ENCODE measurements around the gene SPRED2. TPM values are rescaled to one million over a fixed set of nuclear protein-coding genes. Genes with fewer than 3 reads are reported as not detected.

Gene SPRED2
- total and polyA plus RNA-seq, 4 donors: 6.7 to 7.5 (median 7.1) TPM

DNA sequence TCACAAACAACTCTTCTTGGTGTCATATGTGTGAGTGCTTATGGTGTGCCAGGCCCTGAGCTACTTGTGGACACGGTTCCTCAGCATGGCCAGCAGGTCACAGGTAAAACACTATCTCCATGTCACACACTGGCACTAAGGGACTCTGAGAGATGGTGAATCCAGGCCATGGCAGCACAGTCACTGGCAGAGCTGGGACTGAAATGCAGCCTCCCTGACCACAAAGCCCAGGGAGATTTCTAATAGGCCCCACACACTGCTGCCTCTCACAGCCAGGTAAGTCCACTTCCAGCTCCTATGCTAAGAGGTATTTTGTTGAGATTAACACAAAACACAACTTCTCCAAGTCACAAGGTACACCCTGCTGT lies 112.7 kb downstream of the SPRED2 start:
- TF ChIP-seq NR2F2 (IDR thresholded peaks at IDR 0.05): no peak
- no peak for TF ChIP-seq HNF4G (IDR thresholded peaks at IDR 0.05)
- no peak for TF ChIP-seq MAX (IDR thresholded peaks at IDR 0.05)
- TF ChIP-seq EGR1 (IDR thresholded peaks at IDR 0.05; ENCODE audit: low read depth in 2 of 2): no peak
- TF ChIP-seq, protein P1, sequence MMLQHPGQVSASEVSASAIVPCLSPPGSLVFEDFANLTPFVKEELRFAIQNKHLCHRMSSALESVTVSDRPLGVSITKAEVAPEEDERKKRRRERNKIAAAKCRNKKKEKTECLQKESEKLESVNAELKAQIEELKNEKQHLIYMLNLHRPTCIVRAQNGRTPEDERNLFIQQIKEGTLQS (IDR thresholded peaks at IDR 0.05): no peak
- TF ChIP-seq GABPA (IDR thresholded peaks at IDR 0.05 in 1 of 2, conservative IDR thresholded peaks at IDR 0.05 in 1 of 2): no peak
- TF ChIP-seq, protein P2, sequence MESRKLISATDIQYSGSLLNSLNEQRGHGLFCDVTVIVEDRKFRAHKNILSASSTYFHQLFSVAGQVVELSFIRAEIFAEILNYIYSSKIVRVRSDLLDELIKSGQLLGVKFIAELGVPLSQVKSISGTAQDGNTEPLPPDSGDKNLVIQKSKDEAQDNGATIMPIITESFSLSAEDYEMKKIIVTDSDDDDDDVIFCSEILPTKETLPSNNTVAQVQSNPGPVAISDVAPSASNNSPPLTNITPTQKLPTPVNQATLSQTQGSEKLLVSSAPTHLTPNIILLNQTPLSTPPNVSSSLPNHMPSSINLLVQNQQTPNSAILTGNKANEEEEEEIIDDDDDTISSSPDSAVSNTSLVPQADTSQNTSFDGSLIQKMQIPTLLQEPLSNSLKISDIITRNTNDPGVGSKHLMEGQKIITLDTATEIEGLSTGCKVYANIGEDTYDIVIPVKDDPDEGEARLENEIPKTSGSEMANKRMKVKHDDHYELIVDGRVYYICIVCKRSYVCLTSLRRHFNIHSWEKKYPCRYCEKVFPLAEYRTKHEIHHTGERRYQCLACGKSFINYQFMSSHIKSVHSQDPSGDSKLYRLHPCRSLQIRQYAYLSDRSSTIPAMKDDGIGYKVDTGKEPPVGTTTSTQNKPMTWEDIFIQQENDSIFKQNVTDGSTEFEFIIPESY (IDR thresholded peaks at IDR 0.05): no peak
- TF ChIP-seq SP1 (IDR thresholded peaks at IDR 0.05): no peak
- no peak for TF ChIP-seq RXRA (IDR thresholded peaks at IDR 0.05)
- no peak for TF ChIP-seq RAD21 (IDR thresholded peaks at IDR 0.05)
- TF ChIP-seq HNF4A (conservative IDR thresholded peaks at IDR 0.05): no peak
- TF ChIP-seq YY1 (IDR thresholded peaks at IDR 0.05): no peak
- H3K27me3 ChIP-seq (ENCODE audit: control insufficient read depth in 4 of 4, insufficient read depth in 4 of 4, low read length in 3 of 4): no peaks in the 10 kb centered on the region

DNA sequence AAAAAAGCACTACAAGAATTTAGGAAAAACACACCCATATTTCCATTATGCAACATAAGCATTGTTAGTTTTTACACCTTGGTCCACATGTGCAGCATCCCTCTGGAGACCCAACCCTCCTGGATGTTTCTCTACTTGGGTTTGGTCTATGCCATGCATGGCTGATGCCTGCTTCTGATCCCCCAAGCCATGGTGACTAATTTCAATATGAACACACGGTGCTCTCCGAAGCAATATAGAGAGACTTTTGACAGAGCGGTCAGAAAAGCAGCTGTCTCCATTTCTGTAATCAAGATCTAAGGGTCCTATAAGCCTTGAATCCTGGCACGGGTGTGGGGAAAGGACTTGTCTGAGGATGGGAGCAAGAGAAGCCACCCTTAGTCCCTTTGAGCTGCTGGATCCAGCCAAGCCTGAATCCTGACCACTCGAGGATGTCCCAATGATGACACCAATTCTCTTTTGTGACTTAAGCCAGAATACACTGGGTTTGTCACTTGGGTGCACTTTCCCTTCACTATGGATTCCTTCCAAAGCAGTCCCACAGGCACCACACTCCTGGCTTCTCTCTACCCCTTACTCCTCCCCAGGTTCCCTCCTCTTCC lies 113.2 kb downstream of the SPRED2 start:
- Histone ChIP-seq H3K4me1 (ENCODE audit: control insufficient read depth in 4 of 4, insufficient read depth in 4 of 4, low read length in 3 of 4) (peaks cover 0 to 5% (median 0%) of the 10 kb centered on the region in 4 donors), H3K9ac (ENCODE audit: low read depth in 1 of 2, low read length in 2 of 2) (no peak overlapping the region), H3K4me3 (ENCODE audit: low read depth in 1 of 3, low read length in 3 of 3) (no peak overlapping the region), H3K9me3 (ENCODE audit: control insufficient read depth in 4 of 4, low read length in 3 of 4) (no peaks in the 10 kb centered on the region), H3K27ac (ENCODE audit: low read depth in 1 of 2, low read length in 2 of 2) (no peak overlapping the region), H3K27me3 (ENCODE audit: control insufficient read depth in 4 of 4, insufficient read depth in 4 of 4, low read length in 3 of 4) (no peaks in the 10 kb centered on the region), H3K36me3 (ENCODE audit: control insufficient read depth in 4 of 4, insufficient read depth in 3 of 4, low read depth in 1 of 4, low read length in 3 of 4) (peaks cover 0 to 15% (median 8%) of the 10 kb centered on the region in 4 donors)
- TF ChIP-seq TAF1 (conservative IDR thresholded peaks at IDR 0.05) (no peak), HNF4A (conservative IDR thresholded peaks at IDR 0.05) (no peak), GABPA (IDR thresholded peaks at IDR 0.05 in 1 of 2, conservative IDR thresholded peaks at IDR 0.05 in 1 of 2) (no peak)
- 94% methylated on average over 5 of the region's 5 CpGs for WGBS
- DNase-seq (ENCODE audit: low spot score): no peak

More for the DNA sequence above, 112.7 kb downstream of the SPRED2 start:
- peaks cover 0 to 10% (median 5%) of the 10 kb centered on the region in 4 donors for H3K36me3 ChIP-seq (ENCODE audit: control insufficient read depth in 4 of 4, insufficient read depth in 3 of 4, low read depth in 1 of 4, low read length in 3 of 4)
- no peak overlapping the region for H3K27ac ChIP-seq (ENCODE audit: low read depth in 1 of 2, low read length in 2 of 2)
- no peak overlapping the region for H3K9ac ChIP-seq (ENCODE audit: low read depth in 1 of 2, low read length in 2 of 2)
- WGBS: 96% methylated on average over 1 of the region's 1 CpG
- no peak for DNase-seq (ENCODE audit: low spot score)
- H3K9me3 ChIP-seq (ENCODE audit: control insufficient read depth in 4 of 4, low read length in 3 of 4): no peaks in the 10 kb centered on the region
- H3K4me1 ChIP-seq (ENCODE audit: control insufficient read depth in 4 of 4, insufficient read depth in 4 of 4, low read length in 3 of 4): peaks cover 0 to 5% (median 0%) of the 10 kb centered on the region in 4 donors
- no peak overlapping the region for H3K4me3 ChIP-seq (ENCODE audit: low read depth in 1 of 3, low read length in 3 of 3)

DNA sequence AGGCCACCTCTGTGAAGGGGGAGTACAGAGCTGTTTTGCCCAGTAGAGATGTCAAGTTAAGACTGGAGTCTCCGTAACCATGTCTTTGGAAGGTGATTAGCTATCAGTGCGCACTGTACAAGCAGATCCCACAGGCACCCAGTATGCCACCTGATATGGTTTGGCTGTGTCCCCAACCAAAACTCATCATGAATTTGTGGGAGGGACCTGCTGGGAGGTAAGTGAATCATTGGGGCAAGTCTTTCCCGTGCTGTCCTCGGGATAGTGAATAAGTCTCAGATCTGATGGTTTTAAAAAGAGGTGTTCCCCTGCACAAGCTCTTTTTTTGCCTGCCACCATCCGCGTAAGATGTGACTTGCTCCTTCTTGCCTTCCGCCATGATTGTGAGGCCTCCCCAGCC lies 114.6 kb downstream of the SPRED2 start:
- H3K27ac ChIP-seq (ENCODE audit: low read depth in 1 of 2, low read length in 2 of 2): no peak overlapping the region
- no peaks in the 10 kb centered on the region for H3K27me3 ChIP-seq (ENCODE audit: control insufficient read depth in 4 of 4, insufficient read depth in 4 of 4, low read length in 3 of 4)
- H3K4me3 ChIP-seq (ENCODE audit: low read depth in 1 of 3, low read length in 3 of 3): no peak overlapping the region

More for the DNA sequence above, 114.6 kb downstream of the SPRED2 start:
- no peaks in the 10 kb centered on the region for H3K9me3 ChIP-seq (ENCODE audit: control insufficient read depth in 4 of 4, low read length in 3 of 4)
- no peak for DNase-seq (ENCODE audit: low spot score)
- 92% methylated on average over 7 of the region's 7 CpGs for WGBS
- H3K9ac ChIP-seq (ENCODE audit: low read depth in 1 of 2, low read length in 2 of 2): no peak overlapping the region
- H3K36me3 ChIP-seq (ENCODE audit: control insufficient read depth in 4 of 4, insufficient read depth in 3 of 4, low read depth in 1 of 4, low read length in 3 of 4): peaks cover 8 to 28% (median 18%) of the 10 kb centered on the region in 4 donors
- no peak for TF ChIP-seq EGR1 (IDR thresholded peaks at IDR 0.05; ENCODE audit: low read depth in 2 of 2)
- no peak for TF ChIP-seq HNF4A (conservative IDR thresholded peaks at IDR 0.05)
- TF ChIP-seq, protein P2 (IDR thresholded peaks at IDR 0.05): no peak
- TF ChIP-seq YY1 (IDR thresholded peaks at IDR 0.05): no peak
- TF ChIP-seq GABPA (IDR thresholded peaks at IDR 0.05 in 1 of 2, conservative IDR thresholded peaks at IDR 0.05 in 1 of 2): no peak
- TF ChIP-seq REST (IDR thresholded peaks at IDR 0.05): no peak
- TF ChIP-seq SP1 (IDR thresholded peaks at IDR 0.05): no peak
- no peak for TF ChIP-seq RXRA (IDR thresholded peaks at IDR 0.05)
- TF ChIP-seq CTCF (IDR thresholded peaks at IDR 0.05; ENCODE audit: low read depth, low read length, missing input control): no peak
- H3K4me1 ChIP-seq (ENCODE audit: control insufficient read depth in 4 of 4, insufficient read depth in 4 of 4, low read length in 3 of 4): peaks cover 0 to 5% (median 0%) of the 10 kb centered on the region in 4 donors
